H1 (cell line): ENCODE results near the gene LRP5. TPM values are rescaled to one million over a fixed set of nuclear protein-coding genes. Genes with fewer than 3 reads are reported as not detected.

Source experiments
- CTCF ChIA-PET: fragments of 300-600 bp; sonication (Branson Sonifier 250); formaldehyde crosslinking; loops from one replicate; lab custom pipeline; 2021; ENCODE audit not compliant: partially characterized antibody; lab: Charles Lee
- POLR2A ChIA-PET: fragments of 300-600 bp; sonication (Branson Sonifier 250); formaldehyde crosslinking; loops from one replicate; lab custom pipeline; 2021; ENCODE audit warnings: inconsistent platforms; ENCODE audit not compliant: partially characterized antibody; lab: Charles Lee
- DNase-seq, 2 experiments: peaks; one replicate each; pipeline versions ENCODE4 v3.0.0 to v3.0.0-alpha.2; 2010 to 2022; ENCODE audit warnings: low spot score in 2 of 2, low read depth in 1 of 2, mixed read lengths in 1 of 2
- FAIRE-seq: peaks from 2 replicates; lab custom pipeline; 2011; peaks lifted over from hg19 to GRCh38; lab: Jason Lieb, UNC
- H2AFZ ChIP-seq: 2 replicates; pipeline ENCODE4 v1.8.1; 2012; ENCODE audit warnings: low read length, inconsistent platforms
- H2AK5ac ChIP-seq: 2 replicates; pipeline ENCODE4 v1.6.1; 2013; ENCODE audit warnings: low read depth, low read length
- H2BK120ac ChIP-seq: replicated peaks from 2 replicates; pipeline ENCODE3; 2013; ENCODE audit warnings: low read depth, low read length, inconsistent platforms
- H2BK12ac ChIP-seq: 2 replicates; pipeline ENCODE4 v1.6.1; 2013; ENCODE audit warnings: low read depth, low read length
- H2BK15ac ChIP-seq: 2 replicates; pipeline ENCODE4 v1.6.1; 2013; ENCODE audit warnings: low read length
- H2BK20ac ChIP-seq: 2 replicates; pipeline ENCODE4 v1.6.1; 2013; ENCODE audit warnings: low read length
- H2BK5ac ChIP-seq: 2 replicates; pipeline ENCODE4 v1.6.1; 2013; ENCODE audit warnings: low read depth, low read length
- H3K14ac ChIP-seq: 2 replicates; pipeline ENCODE4 v1.6.1; 2013; ENCODE audit warnings: inconsistent platforms; ENCODE audit not compliant: insufficient read length
- H3K18ac ChIP-seq: 2 replicates; pipeline ENCODE4 v1.6.1; 2013; ENCODE audit warnings: low read length; ENCODE audit errors: extremely low read depth
- H3K23ac ChIP-seq: 2 replicates; pipeline ENCODE4 v1.6.1; 2013; ENCODE audit warnings: inconsistent platforms; ENCODE audit not compliant: insufficient read length
- H3K23me2 ChIP-seq: 2 replicates; pipeline ENCODE4 v1.6.1; 2013; ENCODE audit warnings: low read depth, low read length
- H3K27ac ChIP-seq: 2 replicates; pipeline ENCODE4 v1.6.1; 2011; ENCODE audit warnings: low read depth, low read length, inconsistent platforms
- H3K27me3 ChIP-seq, 4 experiments: replicated peaks in 1 of 4; 1 replicate in 1 of 4; 2 replicates in 3 of 4; pipeline versions ENCODE4 v1.6.1 to v1.8.1; 2011 to 2013; ENCODE audit warnings: low read length in 3 of 4, mild to moderate bottlenecking in 3 of 4, inconsistent platforms in 2 of 4, mixed read lengths in 2 of 4, moderate library complexity in 1 of 4; ENCODE audit not compliant: control insufficient read depth in 3 of 4, insufficient read depth in 3 of 4; ENCODE audit errors: extremely low read depth in 1 of 4
- H3K36me3 ChIP-seq, 4 experiments: 2 replicates each; pipeline versions ENCODE4 v1.6.1 to v1.8.1; 2011 to 2013; ENCODE audit warnings: mild to moderate bottlenecking in 4 of 4, low read length in 3 of 4, moderate library complexity in 2 of 4, control low read depth in 1 of 4, inconsistent platforms in 1 of 4; ENCODE audit not compliant: insufficient read depth in 4 of 4, control insufficient read depth in 2 of 4
- H3K4ac ChIP-seq: replicated peaks from 2 replicates; pipeline ENCODE3; 2013; ENCODE audit warnings: low read length, low read depth, mixed read lengths, inconsistent platforms; ENCODE audit not compliant: insufficient read length
- H3K4me1 ChIP-seq, 4 experiments: replicated peaks in 1 of 4; 1 replicate in 1 of 4; 2 replicates in 3 of 4; pipeline versions ENCODE4 v1.6.1 to v1.8.1; 2011 to 2013; ENCODE audit warnings: low read length in 3 of 4, inconsistent platforms in 2 of 4, mixed read lengths in 1 of 4; ENCODE audit not compliant: insufficient read depth in 4 of 4, control insufficient read depth in 3 of 4
- H3K4me2 ChIP-seq, 2 experiments: 2 replicates each; pipeline versions ENCODE4 v1.6.1 to v1.8.1; 2011 to 2013; ENCODE audit warnings: low read depth in 2 of 2, low read length in 2 of 2, control low read depth in 1 of 2, inconsistent platforms in 1 of 2, mild to moderate bottlenecking in 1 of 2; ENCODE audit not compliant: insufficient read depth in 1 of 2
- H3K4me3 ChIP-seq, 4 experiments: fragments of 200-600, 300-600 bp in 1 of 4; sonication (generic), shearing (Covaris generic), sonication (Bioruptor Twin) in 1 of 4; 2 replicates each; pipeline versions ENCODE4 v1.5.1 to v1.8.1; 2011 to 2016; ENCODE audit warnings: low read length in 4 of 4, low read depth in 3 of 4, control low read depth in 2 of 4, inconsistent platforms in 2 of 4, mild to moderate bottlenecking in 2 of 4, mixed read lengths in 1 of 4, moderate library complexity in 1 of 4; ENCODE audit not compliant: insufficient read depth in 2 of 4; ENCODE audit errors: extremely low read depth in 1 of 4
- H3K56ac ChIP-seq: replicated peaks from 2 replicates; pipeline ENCODE3; 2013; ENCODE audit warnings: low read depth, mild to moderate bottlenecking, mixed read lengths, low read length, inconsistent platforms; ENCODE audit not compliant: insufficient read length
- H3K79me1 ChIP-seq: 2 replicates; pipeline ENCODE4 v1.6.1; 2013; ENCODE audit warnings: low read depth, low read length, control low read depth
- H3K79me2 ChIP-seq, 2 experiments: 2 replicates each; pipeline versions ENCODE4 v1.6.1 to v1.8.1; 2012 to 2013; ENCODE audit warnings: low read length in 2 of 2, mild to moderate bottlenecking in 2 of 2, inconsistent platforms in 1 of 2; ENCODE audit not compliant: insufficient read depth in 2 of 2, control insufficient read depth in 1 of 2
- H3K9ac ChIP-seq, 4 experiments: replicated peaks in 1 of 4; 1 replicate in 1 of 4; 2 replicates in 3 of 4; pipeline versions ENCODE4 v1.6.1 to v1.8.1; 2011 to 2013; ENCODE audit warnings: low read depth in 3 of 4, low read length in 3 of 4, control low read depth in 2 of 4, mild to moderate bottlenecking in 2 of 4, moderate library complexity in 2 of 4, inconsistent platforms in 1 of 4; ENCODE audit errors: extremely low read depth in 1 of 4
- H3K9me3 ChIP-seq, 2 experiments: 2 replicates each; pipeline versions ENCODE4 v1.6.1 to v1.8.1; 2012 to 2013; ENCODE audit warnings: mild to moderate bottlenecking in 2 of 2, moderate library complexity in 2 of 2, control low read depth in 1 of 2, inconsistent platforms in 1 of 2, low read depth in 1 of 2, low read length in 1 of 2, mixed read lengths in 1 of 2; ENCODE audit not compliant: insufficient read depth in 2 of 2
- H4K20me1 ChIP-seq, 2 experiments: replicated peaks in 1 of 2; 2 replicates each; pipeline versions ENCODE3 to v1.8.1; 2011 to 2013; ENCODE audit warnings: inconsistent platforms in 2 of 2, low read length in 2 of 2, mild to moderate bottlenecking in 1 of 2; ENCODE audit not compliant: insufficient read depth in 2 of 2, control insufficient read depth in 1 of 2
- H4K5ac ChIP-seq: 2 replicates; pipeline ENCODE4 v1.6.1; 2013; ENCODE audit warnings: low read length, low read depth, mixed read lengths, inconsistent platforms; ENCODE audit not compliant: insufficient read length
- H4K8ac ChIP-seq: 2 replicates; pipeline ENCODE4 v1.8.0; 2013; ENCODE audit warnings: mild to moderate bottlenecking, moderate library complexity, low read length, inconsistent platforms; ENCODE audit not compliant: insufficient read depth; ENCODE audit errors: extremely low read depth
- H4K91ac ChIP-seq: replicated peaks from 2 replicates; pipeline ENCODE3; 2013; ENCODE audit warnings: low read length, mixed read lengths, inconsistent platforms; ENCODE audit not compliant: insufficient read length
- ATF2 ChIP-seq: IDR thresholded peaks from 2 replicates; pipeline ENCODE4 v1.6.1; 2012; ENCODE audit warnings: low read length, inconsistent platforms
- CBX8 ChIP-seq: fragments of 300-800, 300-1000 bp; sonication (generic); IDR thresholded peaks from 2 replicates; pipeline ENCODE4 v1.7.1; 2016; ENCODE audit warnings: low read depth, low read length, borderline replicate concordance
- EZH2 ChIP-seq: fragments of 200-600 bp; sonication (generic); IDR thresholded peaks from 2 replicates; pipeline ENCODE4 v1.7.1; 2012; ENCODE audit warnings: low read depth, mild to moderate bottlenecking, moderate library complexity, low read length, inconsistent platforms; ENCODE audit not compliant: severe bottlenecking
- JUN ChIP-seq: IDR thresholded peaks from 2 replicates; pipeline ENCODE4 v1.6.1; 2011; ENCODE audit warnings: low read depth, mild to moderate bottlenecking, improper control_type of control experiment, low read length
- NANOG ChIP-seq: IDR thresholded peaks from 2 replicates; pipeline ENCODE4 v1.6.1; 2011; ENCODE audit warnings: low read length, low read depth, mild to moderate bottlenecking, inconsistent platforms; ENCODE audit not compliant: insufficient read depth, poor library complexity, severe bottlenecking
- POLR2A ChIP-seq, 2 experiments: IDR thresholded peaks; 1 replicate in 1 of 2; 2 replicates in 1 of 2; pipeline ENCODE4 v1.6.1; 2011; ENCODE audit warnings: low read depth in 2 of 2, low read length in 2 of 2, mild to moderate bottlenecking in 2 of 2; ENCODE audit errors: control extremely low read depth in 1 of 2
- RFX5 ChIP-seq: IDR thresholded peaks from 2 replicates; pipeline ENCODE4 v1.6.1; 2011; ENCODE audit warnings: low read depth, low read length, improper control_type of control experiment, borderline replicate concordance
- TAF1 ChIP-seq: IDR thresholded peaks from 2 replicates; pipeline ENCODE4 v1.6.1; 2011; ENCODE audit warnings: mild to moderate bottlenecking, low read depth, low read length
- TCF12 ChIP-seq: IDR thresholded peaks from 2 replicates; pipeline ENCODE4 v1.6.1; 2011; ENCODE audit warnings: low read depth, mild to moderate bottlenecking, low read length
- WGBS, 2 experiments: shearing (Covaris generic) in 1 of 2; methylation state at CpG; one replicate each; pipeline versions ENCODE4 v1.1.6 to v1.1.7; 2013 to 2015; ENCODE audit warnings: low lambda C conversion rate in 2 of 2, mixed read lengths in 2 of 2, inconsistent platforms in 1 of 2, low coverage in 1 of 2, missing lambda C conversion rate in 1 of 2; ENCODE audit not compliant: insufficient replicate concordance in 2 of 2, insufficient coverage in 1 of 2, insufficient read length in 1 of 2; ENCODE audit errors: extremely low coverage in 1 of 2, missing lambda C conversion rate in 1 of 2; 5-methylcytosine and 5-hydroxymethylcytosine counted together
- polyA plus RNA-seq, 7 experiments: library from polyadenylated mRNA; depleted of rRNA in 3 of 7; stranded (reverse) in 5 of 7; unstranded in 2 of 7; fragments of >200 nt in 5 of 7; fragments of 200-250 nt in 2 of 7; gene quantifications; 1 replicate in 5 of 7; 2 replicates in 1 of 7; 4 replicates in 1 of 7; pipeline versions ENCODE4 v1.2.1 to v1.2.3, GENCODE V29; 2011 to 2013; ENCODE audit warnings: missing spikeins in 2 of 7, mixed read lengths in 2 of 7
- total RNA-seq: library from RNA; stranded (reverse); fragmentation: NEBNext Ultra II Directional; extraction: Animal tissue kit (Norgen Biotek cat#: 25700); gene quantifications from 2 replicates; pipeline ENCODE4 v1.2.1, GENCODE V29; 2021
- TF ChIP-seq, protein P1 (sequence below): IDR thresholded peaks from 2 replicates; pipeline ENCODE4 v1.6.1; 2011; ENCODE audit warnings: low read depth, mild to moderate bottlenecking, low read length; ENCODE audit not compliant: insufficient read depth

Gene LRP5
- total and polyA plus RNA-seq, 2 of the 8 experiments (the other 6 are each of a cell fraction or from before 2014, with no cell fraction given): 19.0 to 38.9 TPM

DNA sequence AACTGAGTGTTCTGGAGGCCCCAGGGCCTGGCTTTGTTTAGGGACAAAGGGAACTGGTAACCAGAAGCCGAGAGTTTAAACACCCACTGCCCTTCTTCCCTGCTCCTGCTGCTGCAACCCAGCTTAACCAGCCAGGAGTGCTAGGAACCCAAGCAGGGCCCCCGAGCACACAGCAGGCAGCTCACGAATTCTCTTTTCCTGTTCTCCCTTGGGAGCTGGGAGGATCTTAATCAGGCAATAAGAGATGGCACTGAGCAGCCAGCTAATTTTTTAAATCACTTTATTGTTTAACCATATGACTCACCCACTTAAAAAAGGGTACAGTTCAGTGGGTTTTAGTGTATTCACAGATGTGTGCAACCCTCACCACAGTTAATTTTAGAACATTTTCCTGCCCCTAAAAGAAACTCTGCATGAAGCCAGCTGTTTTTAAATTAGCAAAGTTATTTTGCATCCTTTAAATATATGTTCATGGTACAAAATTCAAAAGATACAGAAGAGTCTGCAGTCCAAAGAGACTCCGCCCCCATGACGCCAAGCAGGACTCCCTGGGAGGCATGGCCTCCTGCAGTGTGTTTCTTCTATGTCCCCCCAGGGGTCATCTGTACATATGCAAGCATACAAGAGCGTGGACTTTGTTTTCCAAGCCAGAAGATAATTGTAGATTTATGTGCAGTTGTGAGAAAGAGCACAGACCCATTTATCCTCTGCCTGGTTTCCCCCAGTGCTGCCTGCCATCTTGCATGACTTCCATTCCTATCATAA lies 129.3 kb downstream of the LRP5 start:
- ChIA-PET POLR2A (interaction anchor here (1.5 kb wide), 1 partner anchor 131 kb away, joined by 4 read pairs; no protein-coding TSS in a partner anchor), CTCF (interaction anchor here (0.6 to 0.7 kb wide), 2 partner anchors 39 to 201 kb away, joined by 3 to 4 read pairs; no protein-coding TSS in a partner anchor)
- no peak overlapping the region for H2BK120ac ChIP-seq
- no peaks in the 10 kb centered on the region for H3K27me3 ChIP-seq
- H3K36me3 ChIP-seq: no peaks in the 10 kb centered on the region; a peak in 2 of 8 replicates
- no peak overlapping the region for H3K18ac ChIP-seq
- H3K79me2 ChIP-seq: no peaks in the 10 kb centered on the region
- no peak overlapping the region for H2AFZ ChIP-seq
- H3K4ac ChIP-seq: no peak overlapping the region
- H3K14ac ChIP-seq: no peak overlapping the region
- H2BK15ac ChIP-seq: no peak overlapping the region
- peaks cover 0 to 5% of the 10 kb centered on the region in 2 experiments for H4K20me1 ChIP-seq
- DNase-seq (no peak), FAIRE-seq (no peak)
- no peak overlapping the region for H4K5ac ChIP-seq
- H2BK12ac ChIP-seq: no peak overlapping the region
- H3K27ac ChIP-seq: no peak overlapping the region
- H3K4me1 ChIP-seq: peaks cover 3 to 22% (median 9%) of the 10 kb centered on the region in 4 experiments
- H3K23me2 ChIP-seq: no peaks in the 10 kb centered on the region
- no peak overlapping the region for H3K4me2 ChIP-seq
- no peaks in the 10 kb centered on the region for H3K79me1 ChIP-seq
- no peak overlapping the region for H2AK5ac ChIP-seq
- H2BK20ac ChIP-seq: no peak overlapping the region
- H3K9me3 ChIP-seq: no peaks in the 10 kb centered on the region
- no peak overlapping the region for H4K8ac ChIP-seq
- H3K56ac ChIP-seq: no peak overlapping the region
- no peak overlapping the region for H3K23ac ChIP-seq
- H2BK5ac ChIP-seq: no peak overlapping the region
- H3K4me3 ChIP-seq: no peak overlapping the region
- 83% methylated on average over 6 of the region's 6 CpGs; no CpG with 5 or more reads in 1 of the 2 experiments for WGBS, 2 experiments
- no peak overlapping the region for H3K9ac ChIP-seq
- no peak overlapping the region for H4K91ac ChIP-seq
- TF ChIP-seq JUN (no peak), ATF2 (no peak), CBX8 (no peak), POLR2A (IDR thresholded peaks at IDR 0.05; ENCODE audit: control extremely low read depth in 1 of 2, low read depth in 2 of 2, low read length in 2 of 2) (no peak), EZH2 (no peak), RFX5 (no peak), TCF12 (no peak), TAF1 (no peak), NANOG (no peak)
- TF ChIP-seq, protein P1, sequence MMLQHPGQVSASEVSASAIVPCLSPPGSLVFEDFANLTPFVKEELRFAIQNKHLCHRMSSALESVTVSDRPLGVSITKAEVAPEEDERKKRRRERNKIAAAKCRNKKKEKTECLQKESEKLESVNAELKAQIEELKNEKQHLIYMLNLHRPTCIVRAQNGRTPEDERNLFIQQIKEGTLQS: no peak
